Adrenal gland (tissue), 5 donors: ENCODE measurements around the gene TMEM145.

Source experiments
- POLR2A ChIP-seq, 2 donors: fragments of 450-650 bp; IDR thresholded peaks; one replicate each; pipeline ENCODE4 v1.6.1; 2017; ENCODE audit warnings: antibody characterized with exemption in 2 of 2, mild to moderate bottlenecking in 2 of 2, moderate library complexity in 1 of 2
- TF ChIP-seq, protein P1 (sequence below), 6 experiments: fragments of 450-650 bp in 4 of 6; fragments of 200-600 bp in 2 of 6; sonication (generic) in 1 of 6; IDR thresholded peaks; 1 replicate in 5 of 6; 2 replicates in 1 of 6; pipeline versions ENCODE4 v1.5.1 to v1.8.0; 2016 to 2021; ENCODE audit warnings: antibody characterized with exemption in 6 of 6, mild to moderate bottlenecking in 2 of 6, moderate library complexity in 1 of 6
- donor health status: DM: no; HTN: no; CAD: no.

DNA sequence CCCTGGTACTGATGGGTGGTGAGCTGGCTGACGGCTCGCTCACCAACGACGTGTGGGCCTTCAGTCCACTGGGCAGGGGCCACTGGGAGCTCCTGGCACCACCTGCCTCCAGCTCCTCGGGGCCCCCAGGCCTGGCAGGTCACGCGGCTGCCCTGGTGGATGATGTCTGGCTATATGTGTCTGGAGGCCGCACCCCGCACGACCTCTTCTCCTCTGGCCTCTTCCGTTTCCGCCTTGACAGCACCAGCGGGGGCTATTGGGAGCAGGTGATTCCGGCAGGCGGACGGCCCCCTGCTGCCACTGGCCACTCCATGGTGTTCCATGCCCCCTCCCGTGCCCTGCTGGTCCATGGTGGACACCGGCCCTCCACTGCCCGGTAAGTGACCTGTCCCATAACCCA lies 22.9 kb downstream of the TMEM145 start:
- TF ChIP-seq, protein P1, sequence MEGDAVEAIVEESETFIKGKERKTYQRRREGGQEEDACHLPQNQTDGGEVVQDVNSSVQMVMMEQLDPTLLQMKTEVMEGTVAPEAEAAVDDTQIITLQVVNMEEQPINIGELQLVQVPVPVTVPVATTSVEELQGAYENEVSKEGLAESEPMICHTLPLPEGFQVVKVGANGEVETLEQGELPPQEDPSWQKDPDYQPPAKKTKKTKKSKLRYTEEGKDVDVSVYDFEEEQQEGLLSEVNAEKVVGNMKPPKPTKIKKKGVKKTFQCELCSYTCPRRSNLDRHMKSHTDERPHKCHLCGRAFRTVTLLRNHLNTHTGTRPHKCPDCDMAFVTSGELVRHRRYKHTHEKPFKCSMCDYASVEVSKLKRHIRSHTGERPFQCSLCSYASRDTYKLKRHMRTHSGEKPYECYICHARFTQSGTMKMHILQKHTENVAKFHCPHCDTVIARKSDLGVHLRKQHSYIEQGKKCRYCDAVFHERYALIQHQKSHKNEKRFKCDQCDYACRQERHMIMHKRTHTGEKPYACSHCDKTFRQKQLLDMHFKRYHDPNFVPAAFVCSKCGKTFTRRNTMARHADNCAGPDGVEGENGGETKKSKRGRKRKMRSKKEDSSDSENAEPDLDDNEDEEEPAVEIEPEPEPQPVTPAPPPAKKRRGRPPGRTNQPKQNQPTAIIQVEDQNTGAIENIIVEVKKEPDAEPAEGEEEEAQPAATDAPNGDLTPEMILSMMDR (IDR thresholded peaks at IDR 0.05) = no peak
- no peak for TF ChIP-seq POLR2A (IDR thresholded peaks at IDR 0.05)
